ENCODE measurements around the gene EID2B. TPM values are rescaled to one million over a fixed set of nuclear protein-coding genes. Genes with fewer than 3 reads are reported as not detected.
A peak's percentile ranks its signal among the peaks of the same experiment; 100 is the strongest.

EID2B gene
- total and polyA plus RNA-seq, 2 of the 13 experiments (the other 11 are each of a cell fraction or from before 2014, with no cell fraction given) = 2.5 to 3.7 TPM

GRCh38 chr19:39532233-39533002, at the start of gene EID2B (continued):
- TF ChIP-seq PRDM4 (CRISPR knock-in tag; IDR thresholded peaks at IDR 0.05; ENCODE audit: borderline replicate concordance) (no peak), HNF4G (IDR thresholded peaks at IDR 0.05; ENCODE audit: borderline replicate concordance, low read depth, low read length) (no peak), HNF4G (CRISPR knock-in tag; IDR thresholded peaks at IDR 0.05; ENCODE audit: borderline replicate concordance, low read depth) (no peak), SNAPC2 (CRISPR knock-in tag; IDR thresholded peaks at IDR 0.05) (no peak), TEAD2 (CRISPR knock-in tag; IDR thresholded peaks at IDR 0.05) (no peak), RORA (CRISPR knock-in tag; IDR thresholded peaks at IDR 0.05) (no peak), HDAC2 (CRISPR knock-in tag; IDR thresholded peaks at IDR 0.05) (peak; percentile 36; the same call in 1 of the 2 replicates), TAF1 (CRISPR knock-in tag; IDR thresholded peaks at IDR 0.05) (peak; percentile 77; the same call in 1 of the 2 replicates), ZBTB44 (CRISPR knock-in tag; IDR thresholded peaks at IDR 0.05) (no peak), RFX1 (IDR thresholded peaks at IDR 0.05) (peak; percentile 56; the same call in 1 of the 2 replicates), TGIF2 (CRISPR knock-in tag; IDR thresholded peaks at IDR 0.05) (no peak), IKZF1 (IDR thresholded peaks at IDR 0.05) (no peak), IKZF4 (CRISPR knock-in tag; IDR thresholded peaks at IDR 0.05; ENCODE audit: borderline replicate concordance, low read depth, not compliant biosample characterization) (no peak), KLF13 (CRISPR knock-in tag; IDR thresholded peaks at IDR 0.05) (no peak), ZNF598 (CRISPR knock-in tag; IDR thresholded peaks at IDR 0.05; ENCODE audit: borderline replicate concordance) (peak; percentile 80; the same call in 1 of the 2 replicates), NFYC (CRISPR knock-in tag; IDR thresholded peaks at IDR 0.05) (no peak), ZNF18 (CRISPR knock-in tag; IDR thresholded peaks at IDR 0.05; ENCODE audit: insufficient replicate concordance) (no peak), ZKSCAN5 (CRISPR knock-in tag; IDR thresholded peaks at IDR 0.05) (no peak), POLR2AphosphoS5 (IDR thresholded peaks at IDR 0.05; ENCODE audit: low read depth, low read length) (peak; percentile 84), ESRRA (CRISPR knock-in tag; IDR thresholded peaks at IDR 0.05; ENCODE audit: low read depth) (peak; percentile 47; the same call in 1 of the 2 replicates), ZNF260 (CRISPR knock-in tag; IDR thresholded peaks at IDR 0.05; ENCODE audit: borderline replicate concordance, low read depth) (no peak)
- TF ChIP-seq, protein P1, sequence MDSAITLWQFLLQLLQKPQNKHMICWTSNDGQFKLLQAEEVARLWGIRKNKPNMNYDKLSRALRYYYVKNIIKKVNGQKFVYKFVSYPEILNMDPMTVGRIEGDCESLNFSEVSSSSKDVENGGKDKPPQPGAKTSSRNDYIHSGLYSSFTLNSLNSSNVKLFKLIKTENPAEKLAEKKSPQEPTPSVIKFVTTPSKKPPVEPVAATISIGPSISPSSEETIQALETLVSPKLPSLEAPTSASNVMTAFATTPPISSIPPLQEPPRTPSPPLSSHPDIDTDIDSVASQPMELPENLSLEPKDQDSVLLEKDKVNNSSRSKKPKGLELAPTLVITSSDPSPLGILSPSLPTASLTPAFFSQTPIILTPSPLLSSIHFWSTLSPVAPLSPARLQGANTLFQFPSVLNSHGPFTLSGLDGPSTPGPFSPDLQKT (CRISPR knock-in tag; IDR thresholded peaks at IDR 0.05; ENCODE audit: borderline replicate concordance) = no peak

All from HepG2 (cell line).